Kasumi-1 (cell line): ENCODE results near the gene CLCN7.
A peak's percentile ranks its signal among the peaks of the same experiment; 100 is the strongest.

Source experiments
- DNase-seq, 2 experiments: peaks; one replicate each; lab custom pipeline; 2025; lab: John Stamatoyannopoulos, UW

The CLCN7 gene

GRCh38 chr16:1430759-1431496, 43.9 kb downstream of the CLCN7 start, which contains the start of gene PERCC1:
Gene PERCC1, plus strand, starts transcription at chr16:1431078. Its CDS starts 1,516 bp downstream, at chr16:1432594.
- DNase-seq, result no peak

- DNase-seq, result no peak
Observed at GRCh38 chr16:1430214-1430758, 44.5 kb downstream of the CLCN7 start.

- no peak for DNase-seq
Observed at GRCh38 chr16:1429631-1430030, 45.2 kb downstream of the CLCN7 start.

- DNase-seq, result no peak
Observed at GRCh38 chr16:1429012-1429411, 45.8 kb downstream of the CLCN7 start.

GRCh38 chr16:1428511-1428910, 46.3 kb downstream of the CLCN7 start:
- DNase-seq, result peak; percentile 24 to 33

- DNase-seq, result no peak
Observed at GRCh38 chr16:1427473-1428461, 47.1 kb downstream of the CLCN7 start.

GRCh38 chr16:1426734-1427471, 47.9 kb downstream of the CLCN7 start:
- DNase-seq, result no peak

GRCh38 chr16:1425616-1426370, 49.0 kb downstream of the CLCN7 start:
- DNase-seq, result no peak

- DNase-seq, result no peak
Observed at GRCh38 chr16:1424028-1424427, 50.8 kb downstream of the CLCN7 start.

- DNase-seq, result no peak
Observed at GRCh38 chr16:1422076-1422475, 52.8 kb downstream of the CLCN7 start.

GRCh38 chr16:1420111-1420539, 54.7 kb downstream of the CLCN7 start:
- no peak for DNase-seq

- no peak for DNase-seq
Observed at GRCh38 chr16:1416521-1416941, 58.3 kb downstream of the CLCN7 start.

GRCh38 chr16:1414532-1415260, 60.1 kb downstream of the CLCN7 start, which contains the start of gene UNKL:
Gene UNKL, minus strand, starts transcription at chr16:1414704. Its CDS starts 13 bp downstream, at chr16:1414691.
- DNase-seq, result peak in 1 of 2 experiments; percentile 3

- peak; percentile 25 for DNase-seq
Observed at GRCh38 chr16:1413684-1414531, 60.9 kb downstream of the CLCN7 start.

- DNase-seq, result no peak
Observed at GRCh38 chr16:1412847-1413246, 62.0 kb downstream of the CLCN7 start.

GRCh38 chr16:1408171-1408837, 66.5 kb downstream of the CLCN7 start:
- peak; percentile 44 to 47 for DNase-seq

- DNase-seq, result no peak
Observed at GRCh38 chr16:1407753-1408152, 67.1 kb downstream of the CLCN7 start.

GRCh38 chr16:1403733-1404132, 71.1 kb downstream of the CLCN7 start:
- DNase-seq, result no peak

GRCh38 chr16:1403036-1403435, 71.8 kb downstream of the CLCN7 start:
- DNase-seq, result no peak
